ENCODE measurements around the gene SLC44A2.
A peak's percentile ranks its signal among the peaks of the same experiment; 100 is the strongest.
"Not testable (repeated sequence)": the region's sequence is repeated elsewhere in the genome, so short reads cannot be mapped to it uniquely, and the experiment has no call there.

Gene SLC44A2

GRCh38 chr19:10651851-10652250 is 26.5 kb downstream of the SLC44A2 start:
- DNase-seq (ENCODE audit: low spot score), result no peak

GRCh38 chr19:10653482-10653731 is 28.1 kb downstream of the SLC44A2 start:
- no peak for DNase-seq (ENCODE audit: low spot score)

GRCh38 chr19:10653732-10654609 is 28.6 kb downstream of the SLC44A2 start, which contains the start of gene ILF3:
ILF3 (plus strand) TSS chr19:10654346; CDS start chr19:10670606, 16,260 bp downstream.
- peak; percentile 100 for DNase-seq (ENCODE audit: low spot score)

DNA sequence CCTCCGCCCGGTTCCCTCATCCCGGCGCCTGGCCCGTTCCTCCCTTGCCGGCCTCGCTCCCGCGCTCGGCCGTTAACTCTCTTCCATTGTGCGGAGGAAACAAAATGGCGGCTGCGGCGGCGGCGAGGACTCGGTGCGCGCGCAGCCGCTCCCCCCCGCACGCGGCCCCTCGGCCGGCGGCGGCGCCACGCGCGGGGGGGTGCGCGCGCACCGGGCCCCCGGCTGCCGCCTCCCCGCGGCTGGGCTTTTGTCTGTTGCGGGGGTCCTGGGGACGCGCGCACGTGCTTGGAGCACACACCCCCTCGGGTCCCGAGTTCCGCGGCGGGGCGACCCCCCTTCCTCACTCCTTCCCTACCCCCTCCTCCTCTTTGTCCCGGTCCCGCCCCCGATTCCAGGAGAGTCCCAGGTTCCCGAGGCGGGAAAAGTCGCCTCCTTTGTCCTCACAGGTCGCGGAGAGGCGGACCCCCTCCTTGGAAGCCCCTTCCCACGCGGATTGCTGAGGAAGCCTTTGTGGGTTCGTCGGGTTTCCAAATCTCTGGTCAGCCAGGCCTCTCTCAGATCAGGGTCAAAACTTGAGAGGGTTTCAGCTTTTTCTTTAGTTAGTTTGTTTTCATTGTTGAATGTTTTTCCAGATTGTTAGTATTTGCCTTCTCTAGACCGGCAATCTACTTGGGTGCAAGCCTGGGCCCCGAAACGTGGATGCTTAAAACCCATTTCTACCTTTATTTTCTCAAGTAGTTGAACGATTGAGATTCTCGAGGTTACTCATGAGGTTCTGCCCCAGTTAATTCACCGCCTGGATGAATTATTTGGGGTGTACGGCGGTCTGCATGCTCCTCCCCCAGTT is 29.5 kb downstream of the SLC44A2 start:
- peak; percentile 57 for DNase-seq (ENCODE audit: low spot score)

GRCh38 chr19:10655457-10656312 is 30.3 kb downstream of the SLC44A2 start:
- peak; percentile 41 for DNase-seq (ENCODE audit: low spot score)

DNA sequence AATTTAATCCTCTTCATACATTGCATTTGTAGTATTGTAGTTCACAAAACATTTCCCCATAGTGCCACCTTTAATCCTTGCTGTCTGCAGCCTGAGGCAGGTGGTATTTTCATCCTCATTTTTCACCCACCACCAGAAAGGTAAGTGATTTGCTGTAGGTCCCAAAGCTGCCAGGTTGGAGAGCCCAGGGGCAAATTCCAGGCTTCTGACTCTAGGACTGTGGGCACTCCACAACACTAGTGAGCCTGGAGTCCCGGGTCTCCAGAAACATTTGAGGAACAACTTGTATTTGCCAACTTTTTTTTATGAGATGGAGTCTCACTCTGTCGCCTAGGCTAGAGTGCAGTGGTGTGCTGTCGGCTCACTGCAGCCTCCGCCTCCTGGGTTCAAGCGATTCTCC is 35.0 kb downstream of the SLC44A2 start:
- no peak for DNase-seq (ENCODE audit: low spot score)

- DNase-seq (ENCODE audit: low spot score), result no peak
These were observed 36.6 kb downstream of the SLC44A2 start for GRCh38 chr19:10661946-10662345.

DNA sequence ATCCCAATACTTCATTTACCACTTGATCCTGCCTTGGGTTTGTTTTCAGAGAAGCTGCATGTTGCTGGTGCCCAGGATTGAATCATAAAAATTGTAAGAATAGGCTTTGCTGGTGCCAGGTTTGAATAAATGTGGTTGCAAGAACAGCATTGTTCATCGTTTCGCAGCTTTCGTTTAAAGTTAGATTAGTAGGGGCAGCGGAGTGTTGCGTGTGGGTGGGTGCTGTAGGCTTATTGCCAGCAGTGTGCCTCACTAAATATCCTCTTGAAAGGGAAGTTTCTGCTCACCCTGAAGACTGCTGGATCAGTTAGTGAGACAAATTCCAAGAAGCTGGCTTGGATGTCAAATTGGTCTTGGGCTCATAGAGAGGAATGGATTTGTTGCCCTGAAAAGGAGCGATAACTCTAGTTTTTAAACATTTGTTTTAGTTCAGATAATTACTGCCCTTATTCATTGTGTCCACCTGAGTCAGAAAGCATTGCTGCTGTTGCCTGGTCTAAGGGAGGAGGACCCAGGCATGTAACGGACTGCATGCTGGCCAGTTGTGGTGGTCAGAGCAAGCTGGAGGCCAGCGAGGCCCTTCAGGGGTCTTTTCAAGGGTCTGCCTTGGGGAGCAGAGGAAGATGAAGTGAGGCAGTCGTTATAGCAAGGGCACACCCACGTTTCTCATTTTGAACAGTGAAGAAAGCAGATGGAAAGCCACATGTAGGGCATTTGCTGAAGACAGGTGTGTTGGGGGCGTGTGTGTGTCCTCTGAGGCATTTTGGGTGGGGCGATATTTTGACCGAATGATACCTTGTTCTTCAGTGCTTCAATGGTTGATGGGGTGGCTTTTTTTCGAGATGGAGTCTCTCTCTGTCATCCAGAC is 37.3 kb downstream of the SLC44A2 start:
- DNase-seq (ENCODE audit: low spot score), result peak; percentile 57

DNA sequence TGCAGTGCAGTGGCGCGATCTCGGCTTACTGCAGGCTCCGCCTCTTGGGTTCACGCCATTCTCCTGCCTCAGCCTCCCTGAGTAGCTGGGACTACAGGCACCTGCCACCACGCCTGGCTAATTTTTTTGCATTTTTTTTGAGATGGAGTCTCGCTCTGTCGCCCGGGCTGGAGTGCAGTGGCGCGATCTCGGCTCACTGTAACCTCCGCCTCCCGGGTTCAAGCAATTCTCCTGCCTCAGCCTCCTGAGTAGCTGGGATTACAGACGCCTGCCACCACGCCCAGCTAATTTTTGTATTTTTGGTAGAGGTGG is 37.9 kb downstream of the SLC44A2 start:
- DNase-seq (ENCODE audit: low spot score), result not testable (repeated sequence)

DNA sequence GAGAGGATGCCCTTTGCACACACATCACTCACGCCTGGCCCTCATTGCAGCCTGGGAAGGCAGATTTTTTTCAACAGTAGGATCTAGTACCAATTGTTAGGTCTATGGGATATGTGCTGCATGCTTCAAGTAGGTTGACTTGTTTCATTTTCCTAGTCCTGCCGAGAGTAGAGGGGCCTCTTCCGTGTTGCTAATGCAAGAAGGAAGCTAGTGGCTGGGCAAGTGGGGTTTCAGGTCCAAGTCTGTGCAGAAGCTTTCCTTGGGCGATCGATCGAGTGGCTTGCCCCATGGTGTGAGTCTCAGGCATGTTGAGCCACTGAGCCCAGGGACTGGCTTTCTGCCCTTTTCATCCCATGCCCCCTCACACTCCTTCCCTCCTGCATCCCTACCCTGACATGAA is 42.5 kb downstream of the SLC44A2 start:
- DNase-seq (ENCODE audit: low spot score), result no peak

DNA sequence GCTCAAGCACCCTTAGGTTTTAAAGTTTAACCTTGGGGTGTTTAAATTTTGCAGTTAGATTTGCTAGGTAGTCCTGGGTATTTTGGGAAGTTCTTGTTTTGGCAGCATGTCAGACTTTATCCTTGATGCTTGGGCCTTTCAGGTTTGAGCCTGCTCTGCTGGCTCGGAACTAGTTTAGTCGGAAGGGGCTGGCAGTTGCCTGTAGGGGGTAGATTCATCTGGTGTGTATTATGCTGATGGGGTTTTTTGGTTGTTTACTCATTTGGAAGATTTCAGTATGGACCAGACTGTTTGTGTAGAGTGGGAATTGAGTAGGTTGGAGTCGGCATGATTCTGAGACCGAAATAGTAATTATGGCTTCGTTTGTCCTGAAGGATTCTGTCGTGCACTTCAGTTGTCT is 43.9 kb downstream of the SLC44A2 start:
- DNase-seq (ENCODE audit: low spot score), result no peak

DNA sequence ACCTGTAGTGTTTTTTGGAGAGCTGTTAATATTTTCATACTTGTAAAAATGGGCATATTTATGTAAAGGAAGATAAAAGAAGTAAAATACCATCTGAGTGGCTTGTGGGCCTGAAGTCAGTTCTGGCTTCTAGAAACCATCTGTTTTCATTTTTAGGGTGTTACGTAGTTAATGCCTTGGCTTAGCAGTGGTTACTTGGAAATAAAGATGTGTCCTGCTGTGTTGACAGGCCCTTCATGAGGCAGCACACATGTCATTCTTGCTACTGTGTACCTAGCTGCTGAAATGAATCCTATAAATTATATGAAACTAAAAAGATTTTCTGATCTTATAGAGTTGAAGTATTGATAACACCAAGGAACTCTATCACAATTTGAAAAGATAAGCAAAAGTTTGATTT is 44.8 kb downstream of the SLC44A2 start:
- no peak for DNase-seq (ENCODE audit: low spot score)

GRCh38 chr19:10670876-10671804 is 45.8 kb downstream of the SLC44A2 start:
- no peak for DNase-seq (ENCODE audit: low spot score)

DNA sequence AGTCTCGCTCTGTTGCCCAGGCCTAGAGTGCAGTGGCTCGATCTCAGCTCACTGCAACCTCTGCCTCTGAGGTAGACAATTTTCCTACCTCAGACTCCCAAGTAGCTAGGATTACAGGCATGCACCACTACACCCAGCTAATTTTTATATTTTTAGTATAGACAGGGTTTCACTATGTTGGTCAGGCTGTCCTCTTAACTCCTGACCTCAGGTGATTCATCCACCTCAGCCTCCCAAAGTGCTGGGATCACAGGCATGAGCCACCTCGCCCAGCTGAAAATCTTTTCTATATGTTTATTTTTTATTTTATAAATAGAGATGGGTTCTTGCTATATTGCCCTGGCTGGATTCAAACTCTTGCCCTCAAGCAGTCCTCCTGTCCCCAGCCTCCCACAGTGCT is 46.6 kb downstream of the SLC44A2 start:
- peak; percentile 42 for DNase-seq (ENCODE audit: low spot score)

DNA sequence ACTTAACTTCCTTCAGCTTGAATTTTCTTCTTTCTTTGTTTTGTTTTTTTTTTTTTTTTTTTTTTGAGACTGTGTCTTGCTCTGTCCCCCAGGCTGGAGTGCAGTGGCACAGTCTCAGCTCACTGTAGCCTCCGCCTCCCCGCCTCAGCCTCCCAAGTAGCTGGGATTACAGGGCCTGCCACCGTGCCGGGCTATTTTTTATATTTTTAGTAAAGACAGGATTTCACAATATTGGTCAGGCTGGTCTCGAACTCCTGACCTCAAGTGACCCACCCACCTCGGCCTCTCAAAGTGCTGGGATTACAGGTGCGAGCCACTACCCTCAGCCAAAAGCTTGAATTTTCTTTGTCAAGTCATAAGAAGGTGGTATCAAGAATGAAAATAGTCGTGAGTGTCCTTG is 49.9 kb downstream of the SLC44A2 start:
- not testable (repeated sequence) for DNase-seq (ENCODE audit: low spot score)

GRCh38 chr19:10677751-10678150 is 52.4 kb downstream of the SLC44A2 start:
- no peak for DNase-seq (ENCODE audit: low spot score)

DNA sequence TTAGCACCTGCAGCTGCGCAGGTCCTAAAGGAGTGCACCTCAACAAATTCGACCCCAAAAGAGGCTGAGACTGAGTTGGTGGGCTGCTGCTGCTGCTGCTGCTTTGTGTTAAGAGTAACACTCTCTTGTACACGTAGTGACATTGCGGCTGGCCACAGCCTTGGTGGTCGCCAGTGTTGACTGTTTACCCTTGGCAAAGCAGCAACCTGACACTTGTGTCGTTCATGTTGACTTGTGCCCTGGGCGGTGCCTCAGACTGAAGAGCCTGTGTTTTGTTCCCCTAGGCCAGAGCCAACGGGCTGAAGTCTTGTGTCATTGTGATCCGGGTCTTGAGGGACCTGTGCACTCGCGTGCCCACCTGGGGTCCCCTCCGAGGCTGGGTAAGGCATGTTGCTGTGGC is 53.5 kb downstream of the SLC44A2 start:
- DNase-seq (ENCODE audit: low spot score), result no peak

- DNase-seq (ENCODE audit: low spot score), result no peak
These were observed 54.4 kb downstream of the SLC44A2 start for GRCh38 chr19:10679743-10680142.

- no peak for DNase-seq (ENCODE audit: low spot score)
These were observed 55.3 kb downstream of the SLC44A2 start for GRCh38 chr19:10680545-10681135.

DNA sequence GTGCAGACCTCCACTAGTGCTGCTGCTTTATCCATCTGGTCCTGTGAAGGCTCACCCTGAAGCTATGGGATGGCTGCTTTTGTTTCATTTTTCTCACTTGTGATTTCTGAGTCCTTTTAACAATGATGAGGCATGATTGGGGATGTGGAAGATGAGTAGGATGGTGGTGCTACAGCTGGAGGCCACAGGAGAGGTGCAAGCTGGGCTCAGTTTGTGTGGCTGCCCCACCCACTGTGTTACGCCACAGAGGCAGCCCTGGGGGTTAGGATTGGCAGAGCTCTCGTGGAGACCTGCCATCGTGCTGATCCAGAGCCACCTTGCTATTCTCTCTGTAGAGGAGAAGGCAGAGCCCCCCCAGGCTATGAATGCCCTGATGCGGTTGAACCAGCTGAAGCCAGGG is 56.3 kb downstream of the SLC44A2 start:
- no peak for DNase-seq (ENCODE audit: low spot score)
